Psoas muscle (tissue), 8 donors: Measurements from ENCODE around the gene PSD4. TPM values are rescaled to one million over a fixed set of nuclear protein-coding genes. Genes with fewer than 3 reads are reported as not detected.

ENCODE experiments used
- ATAC-seq, 4 donors: fragments of 200-7000 bp; cut with Tn5 transposase; one replicate each; pipeline ENCODE4 v1.9.1; 2020; ENCODE audit warnings: moderate library complexity in 3 of 4, mild to moderate bottlenecking in 2 of 4
- DNase-seq, 2 donors: peaks; one replicate each; pipeline ENCODE4 v3.0.0-alpha.2; 2020
- H3K27ac ChIP-seq: fragments of 200-600 bp; one replicate; pipeline ENCODE4 v1.8.0; 2022
- H3K27me3 ChIP-seq, 3 donors: fragments of 200-600 bp in 1 of 3; one replicate each; pipeline versions ENCODE4 v1.6.1 to v1.8.0; 2013 to 2022; ENCODE audit warnings: low read length in 2 of 3, mild to moderate bottlenecking in 2 of 3, moderate library complexity in 1 of 3; ENCODE audit not compliant: insufficient read depth in 3 of 3
- H3K36me3 ChIP-seq, 2 donors: fragments of 200-600 bp in 1 of 2; one replicate each; pipeline versions ENCODE4 v1.6.1 to v1.8.0; 2013 to 2022; ENCODE audit warnings: low read depth in 1 of 2, mild to moderate bottlenecking in 1 of 2, moderate library complexity in 1 of 2; ENCODE audit not compliant: insufficient read depth in 1 of 2
- H3K4me1 ChIP-seq: fragments of 200-600 bp; one replicate; pipeline ENCODE4 v1.8.0; 2022
- H3K4me3 ChIP-seq: fragments of 200-600 bp; one replicate; pipeline ENCODE4 v1.8.0; 2022; ENCODE audit warnings: mild to moderate bottlenecking
- H3K9me3 ChIP-seq: fragments of 200-600 bp; one replicate; pipeline ENCODE4 v1.8.0; 2022
- WGBS, 3 donors: extraction: QIAGEN DNeasy Blood & Tissue Kit; methylation state at CpG; one replicate each; pipeline versions ENCODE4 v1.1.6 to v1.1.7; 2013; 5-methylcytosine and 5-hydroxymethylcytosine counted together
- intact Hi-C, 2 donors: fragments of 100-400 bp; cut with DNase I; formaldehyde crosslinking; loops; one replicate each; pipeline versions ENCODE4 v1.11.0 to v1.14.2; 2022
- polyA plus RNA-seq, 3 donors: library from polyadenylated mRNA; stranded (reverse); fragments of 200-250 nt; gene quantifications; one replicate each; pipeline ENCODE4 v1.2.3, GENCODE V29; 2013
- total RNA-seq, 4 donors: library from RNA; stranded (reverse); fragmentation: NEBNext Ultra II Directional in 2 of 4; extraction: Animal tissue kit (Norgen Biotek cat#: 25700) in 2 of 4; gene quantifications; one replicate each; pipeline versions ENCODE4 v1.2.1 to v1.2.4, GENCODE V29; 2021 to 2023
- TF ChIP-seq, protein P1 (sequence below): fragments of 200-600 bp; IDR thresholded peaks from one replicate; pipeline ENCODE4 v1.8.0; 2022; ENCODE audit warnings: antibody characterized with exemption
- donor health status: healthy with polysubstance abuse.
- donor health status: DM: no; HTN: no; CAD: no; lungs with moderate emphysema.
- donor health status: Bipolar disorder and iron deficiency.
- donor health status: healthy.
- donor health status: DM: yes; HTN: yes; CAD: no.
- donor health status: DM: no; HTN: no; CAD: no.
- donor health status: DM: no; HTN: no; CAD: no.
- donor health status: DM: yes; HTN: yes; CAD: no.

The PSD4 gene
- total and polyA plus RNA-seq, 7 donors: 0.35 to 1.7 (median 0.87) TPM

GRCh38 chr2:113175736-113176695, 2.2 kb downstream of the PSD4 start:
- Histone ChIP-seq H3K27me3 (no peaks in the 10 kb centered on the region), H3K36me3 (no peaks in the 10 kb centered on the region), H3K4me3 (no peak overlapping the region), H3K4me1 (no peaks in the 10 kb centered on the region), H3K27ac (no peak overlapping the region), H3K9me3 (no peaks in the 10 kb centered on the region)
- TF ChIP-seq, protein P1, sequence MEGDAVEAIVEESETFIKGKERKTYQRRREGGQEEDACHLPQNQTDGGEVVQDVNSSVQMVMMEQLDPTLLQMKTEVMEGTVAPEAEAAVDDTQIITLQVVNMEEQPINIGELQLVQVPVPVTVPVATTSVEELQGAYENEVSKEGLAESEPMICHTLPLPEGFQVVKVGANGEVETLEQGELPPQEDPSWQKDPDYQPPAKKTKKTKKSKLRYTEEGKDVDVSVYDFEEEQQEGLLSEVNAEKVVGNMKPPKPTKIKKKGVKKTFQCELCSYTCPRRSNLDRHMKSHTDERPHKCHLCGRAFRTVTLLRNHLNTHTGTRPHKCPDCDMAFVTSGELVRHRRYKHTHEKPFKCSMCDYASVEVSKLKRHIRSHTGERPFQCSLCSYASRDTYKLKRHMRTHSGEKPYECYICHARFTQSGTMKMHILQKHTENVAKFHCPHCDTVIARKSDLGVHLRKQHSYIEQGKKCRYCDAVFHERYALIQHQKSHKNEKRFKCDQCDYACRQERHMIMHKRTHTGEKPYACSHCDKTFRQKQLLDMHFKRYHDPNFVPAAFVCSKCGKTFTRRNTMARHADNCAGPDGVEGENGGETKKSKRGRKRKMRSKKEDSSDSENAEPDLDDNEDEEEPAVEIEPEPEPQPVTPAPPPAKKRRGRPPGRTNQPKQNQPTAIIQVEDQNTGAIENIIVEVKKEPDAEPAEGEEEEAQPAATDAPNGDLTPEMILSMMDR: no peak
- DNase-seq (no peak), ATAC-seq (no peak)
- intact Hi-C loops: no loop called here
- 45 to 54% (median 45%) methylated on average over 11 of the region's 11 CpGs for WGBS, 3 donors

DNA sequence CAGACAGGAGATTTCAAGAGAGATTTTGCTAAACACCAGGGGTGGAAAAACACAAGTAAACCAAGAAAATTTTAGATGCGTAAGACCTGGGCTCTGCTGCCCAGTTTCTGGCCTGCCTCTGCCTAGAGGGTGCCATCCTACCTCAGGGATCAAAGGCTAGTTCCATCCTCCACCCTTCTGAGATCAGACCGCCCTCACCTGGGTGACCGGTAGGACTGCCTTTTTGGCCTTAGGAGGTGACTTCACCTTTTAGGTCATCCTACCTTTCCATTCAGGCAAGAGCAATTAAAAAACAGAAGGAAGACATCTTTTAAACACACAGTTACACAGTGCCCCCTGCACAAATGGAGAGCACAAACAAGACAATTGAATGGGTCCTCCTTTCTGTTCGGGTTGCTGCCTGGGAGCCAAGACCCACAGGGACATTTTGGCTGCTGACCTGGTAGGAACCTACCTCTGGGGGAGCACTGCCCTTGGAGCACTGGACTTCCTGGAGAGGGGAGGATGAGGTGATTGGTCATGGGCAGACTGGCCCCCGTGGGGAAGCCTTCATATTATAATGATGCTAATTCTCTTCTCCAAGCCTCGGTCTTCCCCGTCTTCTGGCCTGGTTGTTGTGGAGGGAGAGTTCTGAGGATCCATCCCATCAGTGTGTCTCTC, 3.1 kb downstream of the PSD4 start:
- Histone ChIP-seq H3K4me1 (no peaks in the 10 kb centered on the region), H3K27ac (no peak overlapping the region)

GRCh38 chr2:113178069-113178746, 4.4 kb downstream of the PSD4 start:
- TF ChIP-seq, protein P1: no peak
- Histone ChIP-seq H3K9me3 (no peaks in the 10 kb centered on the region), H3K36me3 (no peaks in the 10 kb centered on the region), H3K27me3 (no peaks in the 10 kb centered on the region), H3K27ac (no peak overlapping the region), H3K4me3 (no peak overlapping the region), H3K4me1 (no peaks in the 10 kb centered on the region)
- intact Hi-C loops: no loop called here
- DNase-seq (no peak), ATAC-seq (no peak)
- 84 to 88% (median 87%) methylated on average over 11 of the region's 11 CpGs for WGBS, 3 donors

More for the DNA sequence above, 3.1 kb downstream of the PSD4 start:
- TF ChIP-seq, protein P1: no peak
- DNase-seq (no peak), ATAC-seq (no peak)
- intact Hi-C loops: no loop called here
- H3K36me3 ChIP-seq: no peaks in the 10 kb centered on the region
- WGBS, 3 donors: 81 to 88% (median 87%) methylated on average over 7 of the region's 7 CpGs
- H3K4me3 ChIP-seq: no peak overlapping the region
- H3K9me3 ChIP-seq: no peaks in the 10 kb centered on the region
- no peaks in the 10 kb centered on the region for H3K27me3 ChIP-seq

DNA sequence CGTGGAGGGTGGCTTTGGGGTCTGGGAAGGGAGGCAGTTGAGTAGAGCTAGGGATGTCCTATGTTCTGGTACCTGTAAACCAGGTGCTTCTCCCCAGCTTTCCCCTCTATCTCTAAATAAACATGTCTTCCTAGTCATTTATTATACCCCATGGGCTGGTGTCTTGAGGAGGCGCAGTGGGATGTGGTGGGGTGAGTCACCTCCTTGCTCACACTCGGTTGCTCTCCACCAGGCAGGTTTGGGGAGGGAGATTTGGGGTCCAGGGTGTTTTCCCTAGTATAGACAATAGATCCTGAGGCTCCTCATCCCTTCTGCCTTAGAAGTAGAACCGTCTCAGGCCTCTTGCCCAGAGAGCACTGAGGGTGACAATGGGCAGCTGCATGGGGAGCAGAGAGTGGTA, 5.1 kb downstream of the PSD4 start:
- Histone ChIP-seq H3K36me3 (no peaks in the 10 kb centered on the region), H3K4me1 (no peaks in the 10 kb centered on the region), H3K27ac (no peak overlapping the region), H3K9me3 (no peaks in the 10 kb centered on the region), H3K4me3 (no peak overlapping the region), H3K27me3 (no peaks in the 10 kb centered on the region)
- DNase-seq (no peak), ATAC-seq (no peak)
- TF ChIP-seq, protein P1: no peak
- WGBS, 3 donors: 82 to 94% (median 87%) methylated on average over 4 of the region's 4 CpGs
- intact Hi-C loops: no loop called here
